Ureter (tissue), 1 donor: Measurements from ENCODE around the gene FSD2. TPM values are rescaled to one million over a fixed set of nuclear protein-coding genes. Genes with fewer than 3 reads are reported as not detected.
A peak's percentile ranks its signal among the peaks of the same experiment; 100 is the strongest.
"Not testable (repeated sequence)": the region's sequence is repeated elsewhere in the genome, so short reads cannot be mapped to it uniquely, and the experiment has no call there.

Experiments used
- DNase-seq: peaks from one replicate; pipeline ENCODE4 v3.0.0-alpha.2; 2020; ENCODE audit warnings: low spot score
- total RNA-seq: library from RNA; stranded (reverse); gene quantifications from one replicate; pipeline ENCODE4 v1.2.4, GENCODE V29; 2023
- donor health status: DM: yes; HTN: yes; CAD: no.

Gene FSD2
- total RNA-seq, 1 donor from 2014 or later: not detected

DNA sequence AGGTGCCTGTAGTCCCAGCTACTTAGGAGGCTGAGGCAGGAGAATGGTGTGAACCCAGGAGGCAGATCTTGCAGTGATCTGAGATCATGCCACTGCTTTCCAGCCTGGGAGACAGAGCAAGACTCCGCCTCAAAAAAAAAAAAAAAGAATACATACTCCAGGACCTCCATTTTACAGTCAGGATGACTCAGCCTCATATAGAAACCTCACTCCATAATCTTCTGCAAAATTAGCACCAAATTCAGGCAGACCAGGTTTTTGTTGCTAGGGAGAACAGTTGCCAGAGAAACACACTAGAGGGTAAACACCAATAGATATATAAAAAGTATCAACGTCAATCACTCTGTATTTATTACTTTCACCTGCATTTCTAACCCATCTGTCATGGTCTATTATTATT is 67.9 kb downstream of the FSD2 start:
- DNase-seq: no peak

DNA sequence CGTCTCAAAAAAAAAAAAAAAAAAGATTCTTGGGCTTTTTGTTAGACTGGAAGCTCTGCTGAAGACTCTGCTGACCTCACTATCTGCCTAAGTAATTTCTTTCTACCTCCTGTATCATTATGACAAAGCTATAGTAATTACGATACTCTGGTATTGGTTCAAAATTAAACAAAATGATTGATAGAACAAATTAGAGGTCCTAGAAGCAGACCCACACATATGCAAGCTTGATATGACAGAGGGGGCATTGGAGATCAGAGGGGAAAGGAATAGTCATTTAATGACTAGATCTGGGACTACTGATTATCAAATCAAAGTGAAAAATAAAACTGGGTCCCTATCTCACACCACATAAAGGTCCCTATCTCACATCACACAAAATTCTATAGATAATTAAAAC is 74.3 kb downstream of the FSD2 start:
- DNase-seq: no peak

DNA sequence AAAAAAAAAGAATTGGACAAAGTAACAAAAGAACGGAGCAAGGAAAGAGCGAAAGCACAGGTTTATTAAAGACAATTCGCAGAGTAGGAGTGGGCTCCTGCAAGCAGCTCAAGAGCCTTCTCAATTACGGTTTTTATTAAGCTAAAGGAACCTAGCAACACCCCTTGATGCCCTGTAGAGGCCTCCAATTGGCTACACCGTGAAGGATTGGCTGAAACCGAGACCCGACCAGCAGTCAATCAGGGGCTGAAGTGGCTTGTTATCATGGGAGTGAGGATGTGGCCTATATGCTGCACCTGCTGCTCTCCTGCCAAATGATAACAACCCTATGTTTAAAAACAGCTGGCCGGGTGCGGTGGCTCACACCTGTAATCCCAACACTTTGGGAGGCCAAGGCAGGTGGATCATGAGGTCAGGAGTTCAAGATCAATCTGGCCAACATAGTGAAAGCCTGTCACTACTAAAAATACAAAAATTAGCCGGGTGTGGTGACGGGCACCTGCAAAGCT is 75.8 kb downstream of the FSD2 start:
- DNase-seq: no peak

GRCh38 chr15:82726816-82727215 is 79.1 kb downstream of the FSD2 start:
- DNase-seq: no peak

- no peak for DNase-seq
Measured at GRCh38 chr15:82715003-82715402, 90.9 kb downstream of the FSD2 start.

GRCh38 chr15:82714016-82714415 is 91.9 kb downstream of the FSD2 start:
- no peak for DNase-seq

- no peak for DNase-seq
Measured at GRCh38 chr15:82712036-82712435, 93.8 kb downstream of the FSD2 start.

DNA sequence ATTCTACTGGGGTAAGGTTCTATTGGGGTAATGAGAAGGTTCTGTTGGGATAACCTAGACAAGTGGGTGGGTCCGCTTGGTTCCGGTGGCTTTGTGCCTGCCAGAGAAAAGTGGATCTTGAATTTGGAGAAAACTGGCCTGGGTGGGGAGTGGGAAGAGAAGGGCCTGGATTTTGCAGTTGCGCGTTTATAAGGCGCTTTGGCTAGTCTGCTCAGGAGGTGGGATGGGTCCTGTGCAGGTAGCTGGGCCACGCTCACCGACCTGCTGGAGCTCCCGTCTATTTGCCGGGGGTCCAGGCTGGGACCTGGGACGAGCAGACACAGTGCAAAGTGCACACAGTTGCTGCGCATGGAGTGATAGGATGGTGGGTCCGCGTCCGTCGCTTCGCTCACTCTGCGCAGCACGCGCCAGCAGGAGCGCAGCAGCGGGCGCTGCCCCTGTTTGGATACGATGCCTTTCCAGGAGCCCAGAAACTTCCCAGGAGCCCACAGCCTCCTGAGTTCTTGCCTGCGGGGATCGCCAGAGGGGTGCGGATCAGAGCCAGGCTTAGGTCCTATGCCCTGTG is 94.9 kb downstream of the FSD2 start:
- DNase-seq: no peak

- no peak for DNase-seq
Measured at GRCh38 chr15:82710208-82710555, 95.7 kb downstream of the FSD2 start.

DNA sequence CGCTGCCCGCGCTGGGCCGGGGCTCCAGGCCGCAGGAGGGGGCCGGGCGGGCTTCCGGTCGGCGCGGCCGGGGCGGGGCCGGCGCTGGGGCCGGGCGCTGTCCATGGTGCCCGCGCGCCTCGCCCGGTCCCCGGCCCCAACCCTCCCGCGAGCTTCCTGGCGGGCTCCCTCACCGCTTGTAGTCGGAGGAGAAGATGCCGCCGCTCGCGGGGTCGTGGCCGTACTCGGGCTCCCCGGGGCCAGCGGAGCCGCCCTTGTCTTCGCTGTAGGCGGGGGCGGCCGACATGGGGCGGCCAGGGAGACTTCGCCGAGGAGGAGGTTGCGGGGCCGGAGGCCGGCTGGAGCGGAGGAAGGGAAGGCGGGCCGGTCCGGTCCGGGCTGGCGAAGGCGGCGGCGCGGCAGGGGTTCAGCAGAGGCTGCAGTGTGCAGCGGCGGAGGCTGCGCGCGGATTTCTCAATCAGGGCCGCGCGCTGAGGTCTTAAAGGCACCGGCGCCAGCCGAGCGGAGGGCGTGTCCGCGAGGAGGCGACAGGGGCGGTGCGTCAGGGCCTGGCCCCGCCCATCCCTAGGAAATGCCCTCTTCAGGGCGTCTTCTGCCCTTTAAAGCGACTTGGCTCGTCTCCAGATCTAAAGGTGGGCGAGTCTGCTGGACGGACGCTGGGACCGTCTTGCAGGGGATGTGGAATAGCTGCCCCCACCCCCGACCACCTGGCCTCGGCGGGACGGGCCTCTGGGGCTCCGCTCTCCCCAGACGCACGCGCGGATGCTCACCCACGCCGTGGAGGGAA is 96.3 kb downstream of the FSD2 start, which contains the start of gene AP3B2:
TSS of gene AP3B2 (minus strand) at position 455 of the 787 bp plus-strand sequence. CDS start at position 286, 169 bp downstream.
- peak; percentile 57 for DNase-seq

- DNase-seq: no peak
Measured at GRCh38 chr15:82709081-82709420, 96.8 kb downstream of the FSD2 start.

GRCh38 chr15:82705856-82706255 is 100.0 kb downstream of the FSD2 start:
- not testable (repeated sequence) for DNase-seq

Other genes starting within 250 kb of the FSD2 start
- 3.7 TPM for gene CPEB1, start 158.7 kb downstream of the FSD2 start, total RNA-seq
- 12.5 TPM for gene AP3B2, start 96.2 kb downstream of the FSD2 start, total RNA-seq
- 14.4 TPM for gene WHAMM, start 3.6 kb upstream of the FSD2 start, total RNA-seq
- 9.4 TPM for gene HOMER2, start 146.7 kb upstream of the FSD2 start, total RNA-seq
- gene RAMAC, start 180.1 kb upstream of the FSD2 start, total RNA-seq: 18.6 TPM
- 28.1 TPM for gene C15orf40, start 205.6 kb upstream of the FSD2 start, total RNA-seq